Testis (tissue), 3 donors: ENCODE data around the gene TIAM2. TPM values are rescaled to one million over a fixed set of nuclear protein-coding genes. Genes with fewer than 3 reads are reported as not detected.

Experiments
- DNase-seq: peaks from one replicate; pipeline ENCODE4 v3.0.0-alpha.2; 2019
- H3K27ac ChIP-seq, 2 donors: fragments of 200-600 bp; sonication (generic); one replicate each; pipeline ENCODE4 v1.5.1; 2019
- H3K27me3 ChIP-seq: fragments of 200-600 bp; sonication (generic); one replicate; pipeline ENCODE4 v1.5.1; 2019
- H3K36me3 ChIP-seq: fragments of 200-600 bp; sonication (generic); one replicate; pipeline ENCODE4 v1.5.1; 2017; ENCODE audit warnings: low read depth; ENCODE audit errors: missing control alignments
- H3K4me1 ChIP-seq: fragments of 200-600 bp; sonication (generic); one replicate; pipeline ENCODE4 v1.5.1; 2019
- H3K4me3 ChIP-seq, 2 donors: fragments of 200-600 bp; sonication (generic); one replicate each; pipeline ENCODE4 v1.5.1; 2017 to 2019
- H3K9me3 ChIP-seq: fragments of 200-600 bp; sonication (generic); one replicate; pipeline ENCODE4 v1.5.1; 2017
- CTCF ChIP-seq, 3 experiments: fragments of 450-650 bp in 2 of 3; fragments of 200-600 bp in 1 of 3; sonication (generic) in 1 of 3; IDR thresholded peaks; one replicate each; pipeline ENCODE4 v1.5.1; 2016 to 2019; ENCODE audit warnings: antibody characterized with exemption in 3 of 3, mild to moderate bottlenecking in 2 of 3, moderate library complexity in 1 of 3
- POLR2A ChIP-seq: fragments of 450-650 bp; IDR thresholded peaks from one replicate; pipeline ENCODE4 v1.6.1; 2017; ENCODE audit warnings: antibody characterized with exemption, mild to moderate bottlenecking, moderate library complexity
- WGBS, 2 donors: methylation state at CpG; one replicate each; pipeline ENCODE4 v1.1.5; 2018; 5-methylcytosine and 5-hydroxymethylcytosine counted together
- intact Hi-C: fragments of 100-400 bp; cut with DNase I; formaldehyde crosslinking; loops from one replicate; pipeline ENCODE4 v1.15.1; 2023; ENCODE audit warnings: low total_unique reads
- polyA plus RNA-seq: library from polyadenylated mRNA; stranded (reverse); fragments of 350-450 nt; fragmentation: Illumina TruSeq; extraction: RNeasy Lipid Tissue Mini Kit (QIAGEN cat#74804); gene quantifications from one replicate; pipeline ENCODE4 v1.2.3, GENCODE V29; 2014; ENCODE audit warnings: low read depth, low replicate concordance; ENCODE audit not compliant: insufficient read depth
- total RNA-seq, 2 donors: library from RNA; depleted of rRNA; stranded (reverse); fragments of >200 nt; gene quantifications; one replicate each; pipeline ENCODE4 v1.2.3, GENCODE V29; 2016

Gene TIAM2
- total and polyA plus RNA-seq, 3 donors from 2014 or later = 22.7 to 43.8 (median 38.0) TPM

GRCh38 chr6:154954347-154954746 is 40.8 kb upstream of the TIAM2 start:
- no peak for DNase-seq
- intact Hi-C loops = no loop called here
- Histone ChIP-seq H3K4me1 (no peaks in the 10 kb centered on the region), H3K36me3 (no peaks in the 10 kb centered on the region), H3K27me3 (no peaks in the 10 kb centered on the region), H3K27ac (no peak overlapping the region), H3K4me3 (no peak overlapping the region), H3K9me3 (no peaks in the 10 kb centered on the region)
- WGBS, 2 donors = 49 to 50% methylated on average over 4 of the region's 4 CpGs
- TF ChIP-seq CTCF (IDR thresholded peaks at IDR 0.05) (no peak), POLR2A (no peak)

- TF ChIP-seq POLR2A (no peak), CTCF (IDR thresholded peaks at IDR 0.05) (no peak)
- Histone ChIP-seq H3K9me3 (no peaks in the 10 kb centered on the region), H3K4me3 (no peak overlapping the region), H3K36me3 (no peaks in the 10 kb centered on the region), H3K27me3 (no peaks in the 10 kb centered on the region), H3K27ac (no peak overlapping the region), H3K4me1 (no peaks in the 10 kb centered on the region)
- 91 to 92% methylated on average over 12 of the region's 12 CpGs for WGBS, 2 donors
- intact Hi-C loops = no loop called here
- no peak for DNase-seq
Observed at GRCh38 chr6:154956771-154957522, 38.2 kb upstream of the TIAM2 start.

GRCh38 chr6:154958469-154958868 is 36.6 kb upstream of the TIAM2 start:
- Histone ChIP-seq H3K9me3 (no peaks in the 10 kb centered on the region), H3K27me3 (no peaks in the 10 kb centered on the region), H3K4me3 (no peak overlapping the region), H3K36me3 (no peaks in the 10 kb centered on the region), H3K4me1 (no peaks in the 10 kb centered on the region), H3K27ac (no peak overlapping the region)
- 83 to 87% methylated on average over 7 of the region's 7 CpGs for WGBS, 2 donors
- no peak for DNase-seq
- intact Hi-C loops = no loop called here
- no peak for TF ChIP-seq POLR2A
- no peak for TF ChIP-seq CTCF (IDR thresholded peaks at IDR 0.05)

- TF ChIP-seq CTCF (IDR thresholded peaks at IDR 0.05) (no peak), POLR2A (no peak)
- H3K4me1 ChIP-seq = no peaks in the 10 kb centered on the region
- no peak overlapping the region for H3K4me3 ChIP-seq
- 85 to 90% methylated on average over 11 of the region's 11 CpGs for WGBS, 2 donors
- H3K36me3 ChIP-seq = no peaks in the 10 kb centered on the region
- H3K27ac ChIP-seq = no peak overlapping the region
- no peaks in the 10 kb centered on the region for H3K9me3 ChIP-seq
- intact Hi-C loops = no loop called here
- H3K27me3 ChIP-seq = no peaks in the 10 kb centered on the region
- DNase-seq = no peak
Observed at GRCh38 chr6:154960299-154960843, 34.7 kb upstream of the TIAM2 start.
